T-cell (primary cell): ENCODE results near the gene TACSTD2. TPM values are rescaled to one million over a fixed set of nuclear protein-coding genes. Genes with fewer than 3 reads are reported as not detected.
"Not testable (repeated sequence)": the region's sequence is repeated elsewhere in the genome, so short reads cannot be mapped to it uniquely, and the experiment has no call there.

Experiments
- ATAC-seq, 4 experiments: fragments of 200-7000 bp in 3 of 4; fragments of 150-1000 bp in 1 of 4; cut with Tn5 transposase; replicated peaks in 1 of 4; 1 replicate in 3 of 4; 2 replicates in 1 of 4; pipeline ENCODE4 v1.10.0; 2021; ENCODE audit warnings: moderate library complexity in 3 of 4, mild to moderate bottlenecking in 2 of 4, moderate number of reproducible peaks in 1 of 4
- CTCF ChIA-PET, 2 donors: fragments of 300-600 bp; sonication (Branson Sonifier 250); formaldehyde crosslinking; loops; one replicate each; lab custom pipeline; 2022; ENCODE audit warnings: antibody characterized with exemption in 2 of 2; lab: Charles Lee
- POLR2A ChIA-PET, 2 donors: fragments of 300-600 bp; sonication (Branson Sonifier 250); formaldehyde crosslinking; loops; one replicate each; lab custom pipeline; 2022; ENCODE audit warnings: antibody characterized with exemption in 2 of 2; lab: Charles Lee
- DNase-seq, 35 experiments: peaks; one replicate each; pipeline versions ENCODE4 v3.0.0 to v3.0.0-alpha.2; 2013 to 2023
- H3K27ac ChIP-seq: one replicate; pipeline ENCODE4 v1.5.1; 2013; ENCODE audit warnings: low read length
- H3K27me3 ChIP-seq, 2 experiments: replicated peaks in 1 of 2; 1 replicate in 1 of 2; 2 replicates in 1 of 2; pipeline versions ENCODE4 v1.6.1 to v1.7.0; 2013; ENCODE audit warnings: low read length in 1 of 2, mixed read lengths in 1 of 2; ENCODE audit not compliant: control insufficient read depth in 2 of 2, insufficient read depth in 2 of 2; ENCODE audit errors: extremely low read depth in 1 of 2
- H3K36me3 ChIP-seq, 2 donors: 1 replicate in 1 of 2; 2 replicates in 1 of 2; pipeline versions ENCODE4 v1.6.1 to v1.7.0; 2013; ENCODE audit warnings: low read length in 1 of 2; ENCODE audit not compliant: control insufficient read depth in 2 of 2, insufficient read depth in 1 of 2; ENCODE audit errors: extremely low read depth in 1 of 2
- H3K4me1 ChIP-seq, 2 experiments: 1 replicate in 1 of 2; 2 replicates in 1 of 2; pipeline versions ENCODE4 v1.6.1 to v1.7.0; 2013; ENCODE audit warnings: low read length in 2 of 2, mixed read lengths in 1 of 2; ENCODE audit not compliant: insufficient read depth in 2 of 2, control insufficient read depth in 1 of 2; ENCODE audit errors: extremely low read depth in 1 of 2
- H3K4me3 ChIP-seq, 2 donors: 1 replicate in 1 of 2; 2 replicates in 1 of 2; pipeline versions ENCODE4 v1.5.1 to v1.7.0; 2013; ENCODE audit warnings: mild to moderate bottlenecking in 2 of 2, low read length in 1 of 2, moderate library complexity in 1 of 2; ENCODE audit not compliant: control insufficient read depth in 1 of 2; ENCODE audit errors: extremely low read depth in 1 of 2
- H3K9me3 ChIP-seq: 2 replicates; pipeline ENCODE4 v1.7.0; 2013
- H3K27ac Mint-ChIP-seq, 2 donors: one replicate each; pipeline ENCODE4 v1.8.0; 2020 to 2021; ENCODE audit warnings: mild to moderate bottlenecking in 2 of 2, mixed read lengths in 2 of 2
- H3K27me3 Mint-ChIP-seq, 2 donors: one replicate each; pipeline ENCODE4 v1.8.0; 2021 to 2022; ENCODE audit warnings: mixed read lengths in 2 of 2
- H3K36me3 Mint-ChIP-seq: one replicate; pipeline ENCODE4 v1.8.0; 2021; ENCODE audit warnings: mixed read lengths
- H3K4me1 Mint-ChIP-seq, 3 donors: one replicate each; pipeline ENCODE4 v1.8.0; 2020 to 2022; ENCODE audit warnings: mixed read lengths in 3 of 3, mild to moderate bottlenecking in 1 of 3
- H3K4me3 Mint-ChIP-seq, 3 donors: one replicate each; pipeline ENCODE4 v1.8.0; 2020 to 2022; ENCODE audit warnings: mild to moderate bottlenecking in 3 of 3, mixed read lengths in 3 of 3, moderate library complexity in 3 of 3
- H3K9me3 Mint-ChIP-seq, 3 donors: one replicate each; pipeline ENCODE4 v1.8.0; 2020 to 2022; ENCODE audit warnings: mixed read lengths in 3 of 3
- WGBS: methylation state at CpG from one replicate; pipeline ENCODE4 v1.1.5; 2013; ENCODE audit warnings: missing lambda C conversion rate; ENCODE audit not compliant: insufficient coverage; 5-methylcytosine and 5-hydroxymethylcytosine counted together
- total RNA-seq, 35 experiments: library from RNA in 6 of 35; stranded (reverse) in 6 of 35; fragments of 120-200 nt in 1 of 35; gene quantifications; one replicate each; pipeline versions ENCODE4 v1.2.1 to v1.2.4 and lab custom pipeline; 2013 to 2026

TACSTD2 gene
- total RNA-seq, 5 donors from 2014 or later (not counting 1 experiment from before 2014, with no cell fraction given): 0.16 to 0.38 (median 0.25) TPM; not detected in 2

DNA sequence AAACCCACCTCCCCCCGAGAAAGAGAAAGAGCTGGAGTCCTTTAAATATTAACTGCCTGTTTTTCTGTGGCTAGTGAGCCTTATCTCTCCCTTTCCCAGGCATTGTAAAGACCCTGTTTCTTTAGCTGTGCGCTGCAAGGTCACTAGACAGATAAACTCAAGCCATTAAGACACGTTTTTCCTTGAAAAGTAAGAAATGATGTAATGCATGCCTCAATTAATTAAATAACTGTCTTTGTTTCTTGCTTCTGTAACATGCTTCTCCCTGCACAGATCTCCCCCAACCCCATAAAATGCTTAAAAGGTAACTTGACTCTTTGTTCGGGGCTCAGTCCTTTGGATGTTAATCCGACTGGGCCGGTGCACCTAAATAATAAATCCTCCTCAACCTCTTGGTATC lies 27.8 kb downstream of the TACSTD2 start:
- POLR2A ChIA-PET, H3K36me3 ChIP-seq, ATAC-seq, H3K27ac Mint-ChIP-seq, H3K4me3 Mint-ChIP-seq, H3K27me3 ChIP-seq, H3K9me3 Mint-ChIP-seq, H3K4me3 ChIP-seq, H3K27me3 Mint-ChIP-seq, H3K36me3 Mint-ChIP-seq, H3K27ac ChIP-seq, H3K9me3 ChIP-seq, DNase-seq: not testable (repeated sequence)
- peaks cover 3 to 17% of the 10 kb centered on the region in 2 experiments for H3K4me1 ChIP-seq
- CTCF ChIA-PET: interaction anchor here (0.5 to 4.2 kb wide), 7 partner anchors 10 to 104 kb away, joined by 3 to 33 read pairs (median 4); no protein-coding TSS in a partner anchor
- peaks cover 13 to 19% (median 17%) of the 10 kb centered on the region in 3 donors for H3K4me1 Mint-ChIP-seq
- WGBS: 95% methylated on average over 3 of the region's 6 CpGs

DNA sequence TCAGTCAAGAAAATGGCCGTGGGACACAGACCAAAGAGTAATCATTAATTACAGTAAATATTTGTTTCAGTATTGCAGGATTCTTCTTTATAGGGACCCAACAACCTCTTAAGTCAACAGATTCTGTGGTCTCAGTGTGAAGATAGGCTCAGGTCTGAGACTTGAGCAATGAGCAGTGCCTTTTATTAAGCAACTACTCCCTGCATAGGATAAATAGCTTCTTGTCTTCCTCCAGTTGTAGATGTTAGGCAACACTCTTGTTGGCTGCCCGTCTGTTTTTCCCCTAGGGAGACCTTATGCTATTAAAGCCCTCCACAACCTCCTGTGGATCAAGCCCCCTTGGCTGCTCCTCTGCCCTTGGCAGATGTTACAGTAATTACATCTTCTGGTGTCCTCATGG lies 28.7 kb downstream of the TACSTD2 start:
- Histone ChIP-seq H3K36me3 (no peaks in the 10 kb centered on the region), H3K27me3 (no peaks in the 10 kb centered on the region), H3K27ac (no peak overlapping the region), H3K9me3 (no peaks in the 10 kb centered on the region), H3K4me3 (no peak overlapping the region), H3K4me1 (peaks cover 3 to 17% of the 10 kb centered on the region in 2 experiments)
- Mint-ChIP-seq H3K36me3 (no peaks in the 10 kb centered on the region), H3K4me3 (no peak overlapping the region), H3K9me3 (no peaks in the 10 kb centered on the region), H3K27me3 (peaks cover 3 to 7% of the 10 kb centered on the region in 2 donors), H3K4me1 (peaks cover 16 to 26% (median 18%) of the 10 kb centered on the region in 3 donors), H3K27ac (peak overlapping the region in 1 of 2 donors; percentile 8)
- POLR2A ChIA-PET: no interaction called here
- ATAC-seq: no peak
- CTCF ChIA-PET: interaction anchor here (1.2 to 4.2 kb wide), 4 partner anchors 9 to 33 kb away, joined by 3 to 33 read pairs (median 13); no protein-coding TSS in a partner anchor
- no CpG with 5 or more reads among the region's 2 CpGs for WGBS
- no peak for DNase-seq

DNA sequence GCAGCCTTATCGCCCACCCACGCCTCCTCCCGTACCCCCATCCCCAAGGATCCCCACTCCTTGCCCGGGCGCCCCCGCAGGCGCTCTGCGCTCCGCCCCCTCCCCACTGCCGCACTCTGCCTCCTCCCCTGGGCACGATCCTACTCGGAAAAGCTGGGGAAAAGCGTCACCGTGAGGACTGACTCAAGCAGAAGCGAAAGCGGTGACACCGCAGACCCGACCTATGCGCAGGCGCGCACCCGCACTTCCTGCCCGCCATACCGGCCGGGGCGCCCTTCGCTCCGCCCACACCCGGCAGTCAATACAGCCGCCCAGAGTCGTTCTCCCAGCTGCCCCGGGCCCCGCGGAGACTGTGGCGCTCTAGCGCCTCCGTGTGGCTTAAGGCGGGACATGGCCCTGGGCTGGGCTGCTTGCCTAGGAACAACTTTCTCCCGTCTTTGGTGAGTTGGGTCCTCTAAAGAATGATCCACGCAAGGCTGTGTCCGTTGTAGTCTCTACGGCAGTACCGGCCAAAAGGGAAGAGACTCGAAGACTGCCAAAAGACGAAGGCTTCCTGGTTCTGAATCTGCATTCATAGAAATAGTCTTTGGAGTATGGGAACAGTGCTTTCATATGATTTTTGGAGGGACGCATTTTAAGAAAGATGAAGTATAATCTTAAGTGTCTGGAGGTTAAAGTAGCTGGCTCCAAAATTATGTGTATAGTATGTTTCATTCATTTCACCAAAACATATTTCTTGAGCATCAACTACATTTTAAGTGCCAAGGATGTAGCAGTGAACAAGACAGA lies 30.3 kb downstream of the TACSTD2 start, which contains the start of gene OMA1:
TSS of gene OMA1 (minus strand) at position 207 of the 789 bp plus-strand sequence. CDS start 7,432 bp downstream, outside the sequence.
- CTCF ChIA-PET: interaction anchor here (0.5 to 4.2 kb wide), 13 partner anchors 19 to 1716 kb away, joined by 3 to 33 read pairs (median 4); no protein-coding TSS in a partner anchor
- 0% methylated on average over 41 of the region's 46 CpGs for WGBS

DNA sequence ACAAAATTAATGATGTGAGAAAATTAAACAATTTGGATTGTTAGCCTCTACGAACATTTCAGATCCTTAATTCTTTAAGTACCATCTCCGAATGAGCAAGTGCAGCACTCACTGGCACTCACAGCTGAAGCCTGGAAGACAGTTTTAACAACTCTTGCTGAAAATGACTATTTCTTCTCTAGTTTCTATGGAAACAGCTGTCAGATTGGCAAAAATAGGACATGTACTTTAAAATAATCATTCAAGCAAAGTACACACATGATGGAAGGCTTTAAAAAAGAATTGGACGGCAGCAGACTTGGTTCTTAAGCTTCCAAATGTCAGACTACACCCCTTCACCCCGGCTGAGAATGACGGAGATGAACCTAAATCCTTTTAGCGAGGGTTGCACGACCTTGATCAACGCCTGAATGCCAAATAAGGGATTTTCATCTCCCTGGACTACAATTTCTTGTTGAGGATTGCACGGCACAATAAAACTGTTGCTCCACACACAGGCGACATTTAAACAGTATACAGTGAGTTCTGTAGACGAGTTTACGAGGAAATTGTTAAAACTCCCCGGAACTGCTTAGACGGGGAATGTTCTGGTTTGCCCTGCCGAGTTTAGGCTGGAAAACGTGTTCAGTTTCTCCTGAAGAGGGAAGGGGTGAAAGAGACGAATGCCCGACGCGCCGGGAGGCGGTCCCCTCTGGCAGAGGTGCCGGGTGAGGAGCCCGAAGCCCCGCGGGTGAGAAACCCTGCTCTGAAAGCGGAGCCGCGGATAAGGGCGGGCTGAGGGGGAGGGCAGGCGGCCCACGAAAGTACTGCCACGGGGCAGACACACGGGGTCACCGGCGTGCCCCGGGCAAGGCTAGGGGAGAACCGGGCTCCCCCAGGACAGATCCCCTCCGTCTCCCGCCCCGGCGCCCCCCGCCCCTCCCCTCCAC lies 31.2 kb downstream of the TACSTD2 start:
- Histone ChIP-seq H3K4me1 (peaks cover 3 to 17% of the 10 kb centered on the region in 2 experiments), H3K9me3 (no peaks in the 10 kb centered on the region), H3K27me3 (no peaks in the 10 kb centered on the region), H3K27ac (peak overlapping the region; percentile 98), H3K4me3 (peak overlapping the region; percentile 77 to 78), H3K36me3 (no peaks in the 10 kb centered on the region)
- Mint-ChIP-seq H3K4me1 (peaks cover 24 to 32% (median 27%) of the 10 kb centered on the region in 3 donors), H3K27me3 (peaks cover 0 to 2% of the 10 kb centered on the region in 2 donors), H3K4me3 (peak overlapping the region; percentile 92), H3K36me3 (no peaks in the 10 kb centered on the region), H3K27ac (peak overlapping the region; percentile 96 to 98), H3K9me3 (no peaks in the 10 kb centered on the region)
- POLR2A ChIA-PET: no interaction called here
- WGBS: under 1% methylated on average over 21 of the region's 43 CpGs
- DNase-seq (peak; percentile 52 to 89 (median 79)), ATAC-seq (peak; percentile 61 to 82 (median 79))
- CTCF ChIA-PET: interaction anchor here (0.6 to 4.2 kb wide), 12 partner anchors 18 to 1714 kb away, joined by 3 to 33 read pairs (median 3); no protein-coding TSS in a partner anchor

More for the DNA sequence above, 30.3 kb downstream of the TACSTD2 start, which contains the start of gene OMA1:
- peak within 1 kb of the TSS; percentile 96 to 98 for H3K27ac Mint-ChIP-seq
- Histone ChIP-seq H3K9me3 (no peaks in the 10 kb centered on the region), H3K4me1 (peaks cover 3 to 17% of the 10 kb centered on the region in 2 experiments), H3K27ac (peak within 1 kb of the TSS; percentile 98), H3K36me3 (no peaks in the 10 kb centered on the region), H3K27me3 (no peaks in the 10 kb centered on the region), H3K4me3 (peak within 1 kb of the TSS; percentile 77 to 78)
- no peaks in the 10 kb centered on the region for H3K36me3 Mint-ChIP-seq
- POLR2A ChIA-PET: interaction anchor here in 1 of 2 donors (0.6 kb wide), 1 partner anchor 237 kb away, joined by 7 read pairs; the partner anchor contains the start of gene JUN
- peaks cover 24 to 32% (median 27%) of the 10 kb centered on the region in 3 donors for H3K4me1 Mint-ChIP-seq
- no peaks in the 10 kb centered on the region for H3K9me3 Mint-ChIP-seq
- DNase-seq (peak; percentile 94 to 99 (median 97)), ATAC-seq (peak; percentile 93 to 94 (median 93))
- H3K4me3 Mint-ChIP-seq: peak within 1 kb of the TSS; percentile 92
- H3K27me3 Mint-ChIP-seq: peaks cover 0 to 2% of the 10 kb centered on the region in 2 donors

DNA sequence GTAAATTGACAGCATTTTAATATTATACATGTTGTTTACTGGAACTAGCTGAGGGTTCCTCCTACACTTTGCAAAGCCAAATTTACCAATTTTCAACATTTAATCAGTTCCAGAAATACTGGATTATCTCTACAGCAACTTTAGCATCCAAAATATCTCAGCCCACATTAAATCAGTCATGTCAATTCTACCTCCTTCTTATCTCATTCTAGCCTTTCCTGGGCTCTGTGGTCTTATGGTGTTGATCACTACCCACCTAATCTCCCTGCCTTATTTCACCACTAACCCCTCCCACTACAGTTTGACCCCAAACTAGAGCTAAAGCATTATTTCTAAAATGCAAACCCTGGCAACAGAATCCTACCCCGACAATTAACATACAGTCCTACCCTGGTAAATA lies 33.8 kb downstream of the TACSTD2 start:
- ChIA-PET CTCF (interaction anchor here (0.6 to 2.2 kb wide), 3 partner anchors 24 to 108 kb away, joined by 3 to 7 read pairs (median 5); no protein-coding TSS in a partner anchor), POLR2A (no interaction called here)
- H3K36me3 Mint-ChIP-seq: no peaks in the 10 kb centered on the region
- peaks cover 26 to 42% (median 35%) of the 10 kb centered on the region in 3 donors for H3K4me1 Mint-ChIP-seq
- Histone ChIP-seq H3K4me3 (no peak overlapping the region), H3K4me1 (peaks cover 3 to 17% of the 10 kb centered on the region in 2 experiments), H3K9me3 (no peaks in the 10 kb centered on the region), H3K27me3 (no peaks in the 10 kb centered on the region), H3K27ac (no peak overlapping the region), H3K36me3 (peaks cover 0 to 5% of the 10 kb centered on the region in 2 donors)
- H3K27me3 Mint-ChIP-seq: no peaks in the 10 kb centered on the region
- no peak overlapping the region for H3K27ac Mint-ChIP-seq
- no peaks in the 10 kb centered on the region for H3K9me3 Mint-ChIP-seq
- DNase-seq: no peak
- ATAC-seq: no peak
- WGBS: no CpG with 5 or more reads among the region's 1 CpG
- no peak overlapping the region for H3K4me3 Mint-ChIP-seq
